HepG2 (cell line): ENCODE data around the gene TTLL12. TPM values are rescaled to one million over a fixed set of nuclear protein-coding genes. Genes with fewer than 3 reads are reported as not detected.

ENCODE experiments used
- GPN1 ChIP-seq: sonication (generic); formaldehyde crosslinking; IDR thresholded peaks from 2 replicates; pipeline ENCODE4 v1.5.1; 2020; ENCODE audit warnings: missing genetic modification reagents, borderline replicate concordance
- POLR2G ChIP-seq: fragments of 200-400 bp; formaldehyde crosslinking; IDR thresholded peaks from 2 replicates; pipeline ENCODE4 v1.6.1; 2018; ENCODE audit warnings: mild to moderate bottlenecking, low read depth, low read length, moderate library complexity
- PRMT3 ChIP-seq: sonication (generic); formaldehyde crosslinking; IDR thresholded peaks from 2 replicates; pipeline ENCODE4 v1.8.1; 2022; ENCODE audit warnings: low read depth, mild to moderate bottlenecking, moderate library complexity, missing genetic modification reagents, borderline replicate concordance
- RAD21 ChIP-seq: fragments of 450-650 bp; formaldehyde crosslinking; IDR thresholded peaks from 2 replicates; pipeline ENCODE4 v1.5.0; 2020; ENCODE audit warnings: mild to moderate bottlenecking
- SMARCE1 ChIP-seq: fragments of 450-650 bp; IDR thresholded peaks from 2 replicates; pipeline ENCODE4 v1.6.1; 2017; ENCODE audit warnings: borderline replicate concordance
- XRCC5 ChIP-seq: fragments of 200-400 bp; formaldehyde crosslinking; optimal IDR thresholded peaks from 2 replicates; pipeline ENCODE3; 2017; ENCODE audit warnings: mild to moderate bottlenecking, low read length
- ZFYVE20 ChIP-seq: sonication (generic); formaldehyde crosslinking; IDR thresholded peaks from 2 replicates; pipeline ENCODE4 v1.8.0; 2023; ENCODE audit warnings: low read depth, mild to moderate bottlenecking, moderate library complexity, missing genetic modification reagents, borderline replicate concordance
- ZHX2 ChIP-seq, 2 experiments: sonication (generic) in 1 of 2; formaldehyde crosslinking in 1 of 2; IDR thresholded peaks; 2 replicates each; pipeline versions ENCODE4 v1.6.1 to v1.9.0; 2014 to 2022; ENCODE audit warnings: antibody characterized with exemption in 1 of 2, borderline replicate concordance in 1 of 2, inconsistent platforms in 1 of 2, low read depth in 1 of 2, missing genetic modification reagents in 1 of 2
- ZNF354B ChIP-seq: sonication (generic); formaldehyde crosslinking; IDR thresholded peaks from 2 replicates; pipeline ENCODE4 v1.8.0; 2022; ENCODE audit warnings: mild to moderate bottlenecking, missing genetic modification reagents
- ZNF468 ChIP-seq: sonication (generic); formaldehyde crosslinking; IDR thresholded peaks from 2 replicates; pipeline ENCODE4 v1.8.0; 2022; ENCODE audit warnings: mild to moderate bottlenecking, moderate library complexity, missing genetic modification reagents
- ZNF609 ChIP-seq: sonication (generic); formaldehyde crosslinking; IDR thresholded peaks from 2 replicates; pipeline ENCODE4 v1.4.0; 2020; ENCODE audit warnings: mild to moderate bottlenecking, missing genetic modification reagents, borderline replicate concordance
- ZNF7 ChIP-seq: IDR thresholded peaks from 2 replicates; pipeline ENCODE4 v1.6.1; 2016; ENCODE audit warnings: missing biosample characterization, missing genetic modification reagents
- ZNF709 ChIP-seq: sonication (generic); formaldehyde crosslinking; IDR thresholded peaks from 2 replicates; pipeline ENCODE4 v1.5.0; 2020; ENCODE audit warnings: mild to moderate bottlenecking, missing genetic modification reagents
- ZSCAN21 ChIP-seq: sonication (generic); formaldehyde crosslinking; IDR thresholded peaks from 2 replicates; pipeline ENCODE4 v1.8.0; 2022; ENCODE audit warnings: mild to moderate bottlenecking, missing genetic modification reagents, moderate library complexity, borderline replicate concordance
- polyA plus RNA-seq, 8 experiments: library from polyadenylated mRNA; depleted of rRNA in 3 of 8; stranded (reverse) in 7 of 8; unstranded in 1 of 8; fragments of >200 nt; fragmentation: Illumina TruSeq in 4 of 8; extraction: Trizol in 4 of 8; gene quantifications; 2 replicates each; pipeline versions ENCODE4 v1.2.1 to v1.2.3, GENCODE V29; 2011 to 2016; ENCODE audit warnings: low read depth in 4 of 8, missing spikeins in 1 of 8, mixed read lengths in 1 of 8; ENCODE audit not compliant: insufficient read depth in 1 of 8
- total RNA-seq, 5 experiments: library from RNA; depleted of rRNA; stranded (reverse); fragments of >200 nt; fragmentation: Illumina TruSeq; extraction: Trizol; gene quantifications; 2 replicates each; pipeline ENCODE4 v1.2.3, GENCODE V29; 2016; ENCODE audit warnings: low read depth in 1 of 5

The TTLL12 gene
- total and polyA plus RNA-seq, 2 of the 13 experiments (the other 11 are each of a cell fraction or from before 2014, with no cell fraction given): 11.9 to 38.1 TPM

DNA sequence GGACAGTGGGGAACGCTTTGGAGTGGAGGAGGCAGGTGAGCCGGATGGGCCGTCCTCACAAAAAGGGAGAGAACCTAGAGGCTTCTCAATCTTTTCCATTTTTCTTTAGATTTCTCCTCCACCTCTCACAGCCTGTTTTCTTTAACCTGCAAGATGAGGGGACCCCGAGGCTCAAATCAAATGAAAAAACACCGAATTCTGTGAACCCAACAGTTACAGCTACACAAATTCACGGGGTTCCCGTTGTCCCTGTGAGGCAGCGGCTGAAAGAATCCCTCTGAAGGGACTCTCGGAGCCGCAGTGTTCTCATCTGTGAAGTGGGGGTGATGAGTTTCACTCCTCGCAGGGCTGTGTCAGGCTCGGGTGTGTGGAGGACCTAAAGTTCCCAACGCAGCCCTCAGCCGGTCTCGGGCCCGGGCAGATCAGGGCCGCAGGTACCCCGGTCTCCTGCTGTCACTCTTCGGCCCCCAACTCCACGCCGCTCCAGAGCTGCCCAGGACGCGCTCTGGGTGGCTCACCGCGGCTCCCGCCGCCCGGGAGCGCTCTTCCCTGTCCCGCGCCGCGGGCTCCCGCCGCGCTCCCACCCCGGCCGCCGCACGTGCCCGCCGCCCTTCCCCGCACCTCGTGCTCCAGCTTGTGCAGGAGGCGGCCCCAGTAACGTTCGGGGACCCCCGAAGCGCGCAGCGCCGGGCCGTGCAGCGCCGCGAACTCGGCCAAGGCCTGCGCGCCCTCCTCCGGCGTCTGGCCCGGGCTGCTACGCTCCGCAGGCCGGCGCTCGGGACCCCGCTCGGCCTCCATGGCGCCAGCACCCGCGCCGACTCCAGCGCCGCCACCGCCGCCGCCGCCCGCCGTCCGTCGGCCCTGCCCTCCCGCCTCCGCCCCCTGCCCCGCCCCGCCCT lies at the start of gene TTLL12 (continued):
- TF ChIP-seq RAD21 (peak; percentile 56; the same call in 1 of the 2 replicates), POLR2G (peak; percentile 68), ZNF468 (CRISPR knock-in tag) (peak; percentile 83; the same call in 1 of the 2 replicates), ZNF354B (CRISPR knock-in tag) (no peak), ZFYVE20 (CRISPR knock-in tag) (peak; percentile 77; the same call in 1 of the 2 replicates), ZNF709 (0 out of 2 replicates have a peak, but pooled peaks have one; percentile 29), SMARCE1 (no peak), ZNF7 (CRISPR knock-in tag) (no peak), ZSCAN21 (CRISPR knock-in tag) (peak; percentile 56), XRCC5 (no peak), GPN1 (CRISPR knock-in tag) (no peak), ZNF609 (no peak), PRMT3 (CRISPR knock-in tag) (no peak), ZHX2 (IDR thresholded peaks at IDR 0.05; ENCODE audit: low read depth) (no peak), ZHX2 (CRISPR knock-in tag; IDR thresholded peaks at IDR 0.05; ENCODE audit: borderline replicate concordance) (0 out of 2 replicates have a peak, but pooled peaks have one; percentile 31)
